ENCODE data around the gene ZNF516.

ZNF516 gene

GRCh38 chr18:76391746-76392145 is 103.3 kb downstream of the ZNF516 start:
- Histone ChIP-seq H3K4me1 (peaks cover 2% of the 10 kb centered on the region), H3K4me3 (ENCODE audit: low read depth, low read length) (no peak overlapping the region), H2AFZ (no peak overlapping the region), H3K4me2 (ENCODE audit: low read length) (no peak overlapping the region), H3K79me2 (peaks cover 51% of the 10 kb centered on the region), H3K27ac (no peak overlapping the region), H3K27me3 (ENCODE audit: control insufficient read depth, insufficient read depth, low read length) (no peaks in the 10 kb centered on the region), H3K9me3 (ENCODE audit: control insufficient read depth, low read length) (no peaks in the 10 kb centered on the region), H3K36me3 (ENCODE audit: control insufficient read depth, insufficient read depth, low read length) (no peaks in the 10 kb centered on the region), H3K9ac (no peak overlapping the region)
- no peak for TF ChIP-seq CTCF (IDR thresholded peaks at IDR 0.05)

- no peak for TF ChIP-seq CTCF (IDR thresholded peaks at IDR 0.05)
- Histone ChIP-seq H3K4me1 (peaks cover 2% of the 10 kb centered on the region), H3K9me3 (ENCODE audit: control insufficient read depth, low read length) (no peaks in the 10 kb centered on the region), H3K4me2 (ENCODE audit: low read length) (no peak overlapping the region), H3K9ac (no peak overlapping the region), H3K4me3 (ENCODE audit: low read depth, low read length) (no peak overlapping the region), H3K27ac (no peak overlapping the region), H2AFZ (no peak overlapping the region), H3K36me3 (ENCODE audit: control insufficient read depth, insufficient read depth, low read length) (no peaks in the 10 kb centered on the region), H3K27me3 (ENCODE audit: control insufficient read depth, insufficient read depth, low read length) (no peaks in the 10 kb centered on the region), H3K79me2 (peaks cover 54% of the 10 kb centered on the region)
These were observed 104.0 kb downstream of the ZNF516 start for GRCh38 chr18:76391038-76391437.

GRCh38 chr18:76390452-76391035 is 104.5 kb downstream of the ZNF516 start:
- Histone ChIP-seq H2AFZ (no peak overlapping the region), H3K36me3 (ENCODE audit: control insufficient read depth, insufficient read depth, low read length) (no peaks in the 10 kb centered on the region), H3K27ac (no peak overlapping the region), H3K4me1 (peaks cover 2% of the 10 kb centered on the region), H3K27me3 (ENCODE audit: control insufficient read depth, insufficient read depth, low read length) (no peaks in the 10 kb centered on the region), H3K79me2 (peaks cover 58% of the 10 kb centered on the region), H3K9me3 (ENCODE audit: control insufficient read depth, low read length) (no peaks in the 10 kb centered on the region), H3K4me3 (ENCODE audit: low read depth, low read length) (no peak overlapping the region), H3K9ac (no peak overlapping the region), H3K4me2 (ENCODE audit: low read length) (no peak overlapping the region)
- no peak for TF ChIP-seq CTCF (IDR thresholded peaks at IDR 0.05)

- TF ChIP-seq CTCF (IDR thresholded peaks at IDR 0.05): no peak
- Histone ChIP-seq H3K27me3 (ENCODE audit: control insufficient read depth, insufficient read depth, low read length) (no peaks in the 10 kb centered on the region), H3K4me2 (ENCODE audit: low read length) (no peak overlapping the region), H3K9me3 (ENCODE audit: control insufficient read depth, low read length) (no peaks in the 10 kb centered on the region), H3K4me1 (no peaks in the 10 kb centered on the region), H3K36me3 (ENCODE audit: control insufficient read depth, insufficient read depth, low read length) (no peaks in the 10 kb centered on the region), H2AFZ (no peak overlapping the region), H3K9ac (no peak overlapping the region), H3K27ac (no peak overlapping the region), H3K4me3 (ENCODE audit: low read depth, low read length) (no peak overlapping the region), H3K79me2 (peaks cover 54% of the 10 kb centered on the region)
These were observed 105.3 kb downstream of the ZNF516 start for GRCh38 chr18:76389716-76390115.

GRCh38 chr18:76388891-76389423 is 106.1 kb downstream of the ZNF516 start:
- Histone ChIP-seq H3K27ac (no peak overlapping the region), H3K79me2 (peaks cover 56% of the 10 kb centered on the region), H3K9ac (no peak overlapping the region), H3K4me1 (no peaks in the 10 kb centered on the region), H3K9me3 (ENCODE audit: control insufficient read depth, low read length) (no peaks in the 10 kb centered on the region), H3K36me3 (ENCODE audit: control insufficient read depth, insufficient read depth, low read length) (no peaks in the 10 kb centered on the region), H2AFZ (no peak overlapping the region), H3K27me3 (ENCODE audit: control insufficient read depth, insufficient read depth, low read length) (no peaks in the 10 kb centered on the region), H3K4me3 (ENCODE audit: low read depth, low read length) (no peak overlapping the region), H3K4me2 (ENCODE audit: low read length) (no peak overlapping the region)
- TF ChIP-seq CTCF (IDR thresholded peaks at IDR 0.05): no peak
